NB4 (cell line): ENCODE measurements around the gene RDM1.

ENCODE experiments used
- MYC ChIP-seq: IDR thresholded peaks from 2 replicates; pipeline ENCODE4 v1.6.1; 2011; ENCODE audit warnings: low read depth, low read length
- POLR2A ChIP-seq: IDR thresholded peaks from 2 replicates; pipeline ENCODE4 v1.6.1; 2011; ENCODE audit warnings: mild to moderate bottlenecking; ENCODE audit not compliant: insufficient read length; ENCODE audit errors: extremely low read depth
- TF ChIP-seq, protein P1 (sequence below): IDR thresholded peaks from one replicate; pipeline ENCODE4 v1.5.1; 2012; ENCODE audit warnings: low read depth, low read length
- TF ChIP-seq, protein P2 (sequence below): IDR thresholded peaks from 2 replicates; pipeline ENCODE4 v1.6.1; 2011; ENCODE audit warnings: low read depth, low read length

DNA sequence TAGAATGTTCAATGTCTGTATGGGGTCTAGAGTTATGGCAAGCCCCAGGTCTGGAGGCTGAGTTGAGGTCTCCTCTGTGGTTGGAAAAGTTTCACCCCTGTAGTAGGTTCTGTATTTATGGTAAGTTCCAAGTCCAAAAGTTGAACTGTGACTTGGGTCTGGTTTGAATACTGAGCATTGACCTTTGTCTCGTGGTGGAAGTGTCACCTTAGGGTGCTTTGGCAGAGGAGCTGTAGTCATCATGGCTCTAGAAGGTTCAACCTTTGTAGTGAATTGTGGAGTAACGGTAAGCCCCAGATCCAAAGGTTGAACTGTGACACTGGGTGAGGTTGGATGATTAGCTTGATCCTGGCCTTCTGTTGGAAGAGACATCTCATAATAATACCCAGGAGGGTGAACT is 17.6 kb downstream of the RDM1 start:
- TF ChIP-seq, protein P1, sequence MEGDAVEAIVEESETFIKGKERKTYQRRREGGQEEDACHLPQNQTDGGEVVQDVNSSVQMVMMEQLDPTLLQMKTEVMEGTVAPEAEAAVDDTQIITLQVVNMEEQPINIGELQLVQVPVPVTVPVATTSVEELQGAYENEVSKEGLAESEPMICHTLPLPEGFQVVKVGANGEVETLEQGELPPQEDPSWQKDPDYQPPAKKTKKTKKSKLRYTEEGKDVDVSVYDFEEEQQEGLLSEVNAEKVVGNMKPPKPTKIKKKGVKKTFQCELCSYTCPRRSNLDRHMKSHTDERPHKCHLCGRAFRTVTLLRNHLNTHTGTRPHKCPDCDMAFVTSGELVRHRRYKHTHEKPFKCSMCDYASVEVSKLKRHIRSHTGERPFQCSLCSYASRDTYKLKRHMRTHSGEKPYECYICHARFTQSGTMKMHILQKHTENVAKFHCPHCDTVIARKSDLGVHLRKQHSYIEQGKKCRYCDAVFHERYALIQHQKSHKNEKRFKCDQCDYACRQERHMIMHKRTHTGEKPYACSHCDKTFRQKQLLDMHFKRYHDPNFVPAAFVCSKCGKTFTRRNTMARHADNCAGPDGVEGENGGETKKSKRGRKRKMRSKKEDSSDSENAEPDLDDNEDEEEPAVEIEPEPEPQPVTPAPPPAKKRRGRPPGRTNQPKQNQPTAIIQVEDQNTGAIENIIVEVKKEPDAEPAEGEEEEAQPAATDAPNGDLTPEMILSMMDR = no peak
- TF ChIP-seq POLR2A (no peak), MYC (no peak)
- TF ChIP-seq, protein P2, sequence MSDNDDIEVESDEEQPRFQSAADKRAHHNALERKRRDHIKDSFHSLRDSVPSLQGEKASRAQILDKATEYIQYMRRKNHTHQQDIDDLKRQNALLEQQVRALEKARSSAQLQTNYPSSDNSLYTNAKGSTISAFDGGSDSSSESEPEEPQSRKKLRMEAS = no peak
